Neutrophil (primary cell): ENCODE results near the gene BMP3.

Experiments used
- H3K27ac ChIP-seq: fragments of 200-600 bp; sonication (generic); 2 replicates; pipeline ENCODE4 v1.5.1; 2016; ENCODE audit warnings: mild to moderate bottlenecking, moderate library complexity
- H3K27me3 ChIP-seq: fragments of 200-600 bp; sonication (generic); 2 replicates; pipeline ENCODE4 v1.6.0; 2016; ENCODE audit warnings: mild to moderate bottlenecking
- H3K36me3 ChIP-seq: fragments of 200-600 bp; sonication (generic); 2 replicates; pipeline ENCODE4 v1.5.1; 2017
- H3K4me1 ChIP-seq, 2 experiments: fragments of 200-600 bp in 1 of 2; sonication (generic) in 1 of 2; 1 replicate in 1 of 2; 2 replicates in 1 of 2; pipeline versions ENCODE4 v1.5.1 to v1.6.1; 2013 to 2016; ENCODE audit warnings: low read depth in 1 of 2, low read length in 1 of 2, mild to moderate bottlenecking in 1 of 2, moderate library complexity in 1 of 2; ENCODE audit not compliant: control insufficient read depth in 1 of 2, insufficient read depth in 1 of 2
- H3K4me3 ChIP-seq, 2 experiments: fragments of 200-600 bp in 1 of 2; sonication (generic) in 1 of 2; 1 replicate in 1 of 2; 2 replicates in 1 of 2; pipeline ENCODE4 v1.5.1; 2013 to 2016; ENCODE audit warnings: low read depth in 1 of 2, low read length in 1 of 2, mild to moderate bottlenecking in 1 of 2, moderate library complexity in 1 of 2
- H3K9me3 ChIP-seq: fragments of 200-600 bp; sonication (generic); 2 replicates; pipeline ENCODE4 v1.5.1; 2016
- CTCF ChIP-seq: fragments of 200-600 bp; sonication (generic); IDR thresholded peaks from 2 replicates; pipeline ENCODE4 v1.5.1; 2016; ENCODE audit warnings: antibody characterized with exemption

BMP3 gene

GRCh38 chr4:81030061-81030980 is at the start of gene BMP3:
TSS of gene BMP3 (plus strand) at chr4:81030708. CDS start at chr4:81031285, 577 bp downstream.
- Histone ChIP-seq H3K36me3 (no peaks in the 10 kb centered on the region), H3K9me3 (no peaks in the 10 kb centered on the region), H3K27me3 (peaks cover 95% of the 10 kb centered on the region), H3K4me3 (no peak within 1 kb of the TSS), H3K4me1 (peaks cover 0 to 4% of the 10 kb centered on the region in 2 experiments), H3K27ac (no peak within 1 kb of the TSS)
- TF ChIP-seq CTCF = no peak

- H3K4me3 ChIP-seq = no peak overlapping the region
- no peaks in the 10 kb centered on the region for H3K27me3 ChIP-seq
- H3K4me1 ChIP-seq = no peaks in the 10 kb centered on the region
- no peak for TF ChIP-seq CTCF
- no peaks in the 10 kb centered on the region for H3K9me3 ChIP-seq
- H3K27ac ChIP-seq = no peak overlapping the region
- no peaks in the 10 kb centered on the region for H3K36me3 ChIP-seq
Observed at GRCh38 chr4:80986011-80986410, 44.5 kb upstream of the BMP3 start.

GRCh38 chr4:80989921-80990544 is 40.5 kb upstream of the BMP3 start:
- no peak for TF ChIP-seq CTCF
- no peak overlapping the region for H3K27ac ChIP-seq
- H3K27me3 ChIP-seq = no peaks in the 10 kb centered on the region
- H3K9me3 ChIP-seq = no peaks in the 10 kb centered on the region
- no peaks in the 10 kb centered on the region for H3K4me1 ChIP-seq
- no peaks in the 10 kb centered on the region for H3K36me3 ChIP-seq
- no peak overlapping the region for H3K4me3 ChIP-seq

GRCh38 chr4:80990851-80991250 is 39.7 kb upstream of the BMP3 start:
- no peaks in the 10 kb centered on the region for H3K9me3 ChIP-seq
- H3K4me3 ChIP-seq = no peak overlapping the region
- no peak for TF ChIP-seq CTCF
- H3K27me3 ChIP-seq = no peaks in the 10 kb centered on the region
- H3K27ac ChIP-seq = no peak overlapping the region
- H3K36me3 ChIP-seq = no peaks in the 10 kb centered on the region
- H3K4me1 ChIP-seq = no peaks in the 10 kb centered on the region

GRCh38 chr4:80999943-81000342 is 30.6 kb upstream of the BMP3 start:
- H3K36me3 ChIP-seq = no peaks in the 10 kb centered on the region
- no peaks in the 10 kb centered on the region for H3K9me3 ChIP-seq
- H3K4me1 ChIP-seq = no peaks in the 10 kb centered on the region
- no peak overlapping the region for H3K4me3 ChIP-seq
- no peak for TF ChIP-seq CTCF
- H3K27ac ChIP-seq = no peak overlapping the region
- H3K27me3 ChIP-seq = no peaks in the 10 kb centered on the region
